ENCODE measurements around the gene ABTB1. TPM values are rescaled to one million over a fixed set of nuclear protein-coding genes. Genes with fewer than 3 reads are reported as not detected.
A peak's percentile ranks its signal among the peaks of the same experiment; 100 is the strongest.

ABTB1 gene
- total RNA-seq, 1 donor from 2014 or later: 8.7 TPM

DNA sequence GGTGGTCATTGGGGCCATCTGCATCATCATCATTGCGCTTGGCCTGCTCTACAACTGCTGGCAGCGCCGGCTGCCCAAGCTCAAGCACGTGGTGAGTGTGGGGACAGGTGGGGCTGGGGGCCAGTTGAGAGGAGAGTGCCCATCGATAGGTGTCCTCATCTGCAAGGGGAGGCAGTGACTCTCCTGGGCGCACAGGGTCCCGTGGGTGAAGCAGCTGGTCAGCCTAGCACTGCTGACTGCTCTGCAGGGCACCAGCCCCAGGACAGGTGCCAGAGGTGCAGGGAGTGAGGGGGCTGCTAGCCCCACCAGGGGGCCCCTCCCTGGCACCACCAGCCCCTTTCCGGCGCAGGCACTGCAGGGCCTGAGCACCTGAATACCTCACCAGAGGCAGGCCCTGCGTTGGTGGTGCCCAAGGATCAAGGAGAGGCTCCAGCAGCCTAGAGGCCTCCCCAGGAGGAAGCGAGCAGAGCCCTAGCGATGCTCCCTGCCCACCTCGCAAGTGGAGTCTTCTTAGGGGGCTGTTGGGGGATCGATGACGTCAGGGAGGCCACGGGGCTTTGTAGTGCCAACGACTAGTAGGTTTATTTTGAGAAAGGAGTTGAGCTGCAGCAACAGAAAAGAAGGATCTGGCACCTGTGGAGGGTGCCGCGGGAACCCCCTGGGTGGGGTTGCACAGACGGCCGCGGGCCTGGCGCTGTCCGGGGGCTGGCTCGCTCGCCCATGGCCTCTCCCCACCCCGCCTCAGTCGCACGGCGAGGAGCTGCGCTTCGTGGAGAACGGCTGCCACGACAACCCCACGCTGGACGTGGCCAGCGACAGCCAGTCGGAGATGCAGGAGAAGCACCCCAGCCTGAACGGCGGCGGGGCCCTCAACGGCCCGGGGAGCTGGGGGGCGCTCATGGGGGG, 976 bp upstream of the ABTB1 start:
- TF ChIP-seq, protein P1, sequence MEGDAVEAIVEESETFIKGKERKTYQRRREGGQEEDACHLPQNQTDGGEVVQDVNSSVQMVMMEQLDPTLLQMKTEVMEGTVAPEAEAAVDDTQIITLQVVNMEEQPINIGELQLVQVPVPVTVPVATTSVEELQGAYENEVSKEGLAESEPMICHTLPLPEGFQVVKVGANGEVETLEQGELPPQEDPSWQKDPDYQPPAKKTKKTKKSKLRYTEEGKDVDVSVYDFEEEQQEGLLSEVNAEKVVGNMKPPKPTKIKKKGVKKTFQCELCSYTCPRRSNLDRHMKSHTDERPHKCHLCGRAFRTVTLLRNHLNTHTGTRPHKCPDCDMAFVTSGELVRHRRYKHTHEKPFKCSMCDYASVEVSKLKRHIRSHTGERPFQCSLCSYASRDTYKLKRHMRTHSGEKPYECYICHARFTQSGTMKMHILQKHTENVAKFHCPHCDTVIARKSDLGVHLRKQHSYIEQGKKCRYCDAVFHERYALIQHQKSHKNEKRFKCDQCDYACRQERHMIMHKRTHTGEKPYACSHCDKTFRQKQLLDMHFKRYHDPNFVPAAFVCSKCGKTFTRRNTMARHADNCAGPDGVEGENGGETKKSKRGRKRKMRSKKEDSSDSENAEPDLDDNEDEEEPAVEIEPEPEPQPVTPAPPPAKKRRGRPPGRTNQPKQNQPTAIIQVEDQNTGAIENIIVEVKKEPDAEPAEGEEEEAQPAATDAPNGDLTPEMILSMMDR (IDR thresholded peaks at IDR 0.05; ENCODE audit: unreplicated experiment): no peak
- peak; percentile 5 for DNase-seq (ENCODE audit: low spot score)
- Mint-ChIP-seq H3K27me3 (ENCODE audit: unreplicated experiment) (peaks cover 14% of the 10 kb centered on the region), H3K4me1 (ENCODE audit: unreplicated experiment) (peaks cover 9% of the 10 kb centered on the region), H3K4me3 (ENCODE audit: unreplicated experiment) (peak overlapping the region; percentile 83), H3K36me3 (ENCODE audit: low read depth, unreplicated experiment) (peaks cover 5% of the 10 kb centered on the region), H3K27ac (ENCODE audit: unreplicated experiment) (no peak overlapping the region), H3K9me3 (ENCODE audit: unreplicated experiment) (no peaks in the 10 kb centered on the region)

DNA sequence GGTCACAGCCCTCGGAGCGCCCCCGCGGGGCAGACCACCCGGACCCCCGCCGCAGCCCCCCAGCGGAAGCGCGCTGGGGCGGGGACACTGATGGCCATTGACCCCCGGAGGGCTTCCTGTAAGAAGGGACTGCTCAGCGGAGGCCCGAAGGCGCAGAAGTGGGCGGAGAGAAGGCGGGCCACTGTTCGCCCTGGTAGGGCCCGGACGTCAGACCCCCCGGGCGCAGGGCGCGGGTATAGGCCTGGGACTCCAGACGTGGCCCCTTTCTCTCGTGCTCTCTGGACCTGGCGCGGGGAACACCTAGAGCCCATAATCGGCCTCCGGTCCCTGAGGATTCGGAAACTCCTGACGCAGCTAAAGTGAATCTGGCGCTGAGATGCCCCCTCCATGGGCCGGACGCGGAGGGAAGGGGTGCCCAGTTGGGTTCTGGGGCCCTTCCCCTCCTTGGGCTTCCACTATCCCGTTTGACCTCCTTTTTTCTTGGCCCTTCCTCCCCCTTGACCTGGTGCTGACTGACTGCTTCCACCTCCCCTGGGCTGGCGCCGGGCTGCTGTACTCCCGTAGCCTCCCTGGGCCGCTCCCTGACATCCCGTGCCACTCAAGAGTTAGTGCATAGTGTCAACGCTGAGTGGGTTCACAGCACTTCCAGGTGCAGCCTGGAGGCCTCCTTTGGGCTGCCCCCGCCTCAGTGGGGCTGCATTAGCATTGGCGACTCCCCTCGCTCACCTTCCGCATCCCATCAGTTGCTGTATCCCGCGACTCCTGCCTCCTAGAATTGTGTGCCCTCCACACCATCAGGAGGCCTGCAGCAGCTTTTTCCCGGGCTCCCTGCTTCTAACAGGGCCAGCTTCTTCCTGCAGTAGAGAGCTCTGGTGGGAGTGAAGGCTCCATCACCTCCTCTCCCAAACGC, 694 bp downstream of the ABTB1 start:
- Mint-ChIP-seq H3K27me3 (ENCODE audit: unreplicated experiment) (peaks cover 12% of the 10 kb centered on the region), H3K27ac (ENCODE audit: unreplicated experiment) (no peak overlapping the region), H3K36me3 (ENCODE audit: low read depth, unreplicated experiment) (peaks cover 5% of the 10 kb centered on the region), H3K9me3 (ENCODE audit: unreplicated experiment) (no peaks in the 10 kb centered on the region), H3K4me3 (ENCODE audit: unreplicated experiment) (peak overlapping the region; percentile 81), H3K4me1 (ENCODE audit: unreplicated experiment) (peaks cover 9% of the 10 kb centered on the region)
- peak; percentile 30 for DNase-seq (ENCODE audit: low spot score)
- TF ChIP-seq, protein P1 (IDR thresholded peaks at IDR 0.05; ENCODE audit: unreplicated experiment): no peak

DNA sequence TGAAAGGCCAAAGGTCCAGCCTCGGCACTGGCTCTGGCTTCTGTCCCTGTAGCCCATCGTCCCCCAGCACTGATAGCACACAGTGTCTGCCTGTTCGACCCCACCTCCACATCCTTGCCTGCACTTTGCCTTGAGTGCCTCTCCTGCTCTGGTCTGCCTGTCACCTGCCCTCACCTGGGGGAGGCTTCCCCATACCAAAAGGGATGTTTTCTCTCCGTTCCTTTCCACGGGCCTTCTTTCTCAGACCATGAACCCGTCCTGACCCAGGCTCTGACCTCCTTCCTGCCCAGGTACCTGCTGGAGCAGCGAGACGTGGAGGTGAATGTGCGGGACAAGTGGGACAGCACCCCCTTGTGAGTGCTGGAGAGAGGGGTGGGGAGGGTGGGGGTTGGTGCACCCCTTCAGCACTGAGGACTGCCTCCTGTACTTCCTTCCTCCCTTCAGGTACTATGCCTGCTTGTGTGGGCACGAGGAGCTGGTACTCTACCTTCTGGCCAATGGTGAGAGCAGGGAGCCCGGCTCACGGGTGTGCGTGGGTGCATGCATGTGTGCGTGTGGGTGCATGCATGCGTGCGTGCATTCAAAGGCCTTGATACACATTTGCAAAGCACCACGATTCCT, 1.5 kb downstream of the ABTB1 start:
- no peak overlapping the region for H3K27ac Mint-ChIP-seq (ENCODE audit: unreplicated experiment)

DNA sequence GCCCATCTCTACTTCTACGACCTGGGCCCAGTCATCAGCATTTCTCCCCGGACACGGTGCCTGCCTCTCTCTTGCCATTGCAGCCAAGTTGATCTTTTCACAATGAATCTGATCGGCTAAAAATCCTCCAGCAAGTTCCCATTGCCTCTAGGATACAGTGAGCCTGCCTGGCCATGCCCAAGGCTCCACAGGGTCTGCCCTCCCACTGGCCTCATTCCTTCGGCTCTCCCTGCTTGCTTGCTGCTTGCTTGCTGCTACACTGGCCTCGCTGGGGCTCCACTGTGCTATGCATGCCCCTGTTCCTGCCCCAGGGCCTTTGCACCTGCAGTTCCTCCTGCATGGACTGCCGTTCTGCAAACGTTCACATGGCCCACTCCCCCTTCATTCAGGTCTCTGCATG, 2.0 kb downstream of the ABTB1 start:
- peaks cover 9% of the 10 kb centered on the region for H3K4me1 Mint-ChIP-seq (ENCODE audit: unreplicated experiment)
- H3K27me3 Mint-ChIP-seq (ENCODE audit: unreplicated experiment): peaks cover 7% of the 10 kb centered on the region
- no peaks in the 10 kb centered on the region for H3K9me3 Mint-ChIP-seq (ENCODE audit: unreplicated experiment)
- H3K27ac Mint-ChIP-seq (ENCODE audit: unreplicated experiment): peak overlapping the region; percentile 30
- TF ChIP-seq, protein P1 (IDR thresholded peaks at IDR 0.05; ENCODE audit: unreplicated experiment): no peak
- H3K36me3 Mint-ChIP-seq (ENCODE audit: low read depth, unreplicated experiment): peaks cover 5% of the 10 kb centered on the region
- no peak for DNase-seq (ENCODE audit: low spot score)
- H3K4me3 Mint-ChIP-seq (ENCODE audit: unreplicated experiment): peak overlapping the region; percentile 17

More for the DNA sequence above, 1.5 kb downstream of the ABTB1 start:
- no peak for DNase-seq (ENCODE audit: low spot score)
- TF ChIP-seq, protein P1 (IDR thresholded peaks at IDR 0.05; ENCODE audit: unreplicated experiment): no peak
- peak overlapping the region; percentile 81 for H3K4me3 Mint-ChIP-seq (ENCODE audit: unreplicated experiment)
- peaks cover 9% of the 10 kb centered on the region for H3K27me3 Mint-ChIP-seq (ENCODE audit: unreplicated experiment)
- H3K4me1 Mint-ChIP-seq (ENCODE audit: unreplicated experiment): peaks cover 9% of the 10 kb centered on the region
- H3K9me3 Mint-ChIP-seq (ENCODE audit: unreplicated experiment): no peaks in the 10 kb centered on the region
- peaks cover 5% of the 10 kb centered on the region for H3K36me3 Mint-ChIP-seq (ENCODE audit: low read depth, unreplicated experiment)

Data from endothelial cell (in vitro differentiated cells).